ENCODE results near the gene KCNE3.
A peak's percentile ranks its signal among the peaks of the same experiment; 100 is the strongest.

The KCNE3 gene

GRCh38 chr11:74449369-74449931, 17.9 kb downstream of the KCNE3 start:
- H3K27me3 ChIP-seq (replicated peaks): no peaks in the 10 kb centered on the region
- no peak overlapping the region for H3K27ac ChIP-seq
- in situ Hi-C loops (cut with HindIII; ENCODE audit: low pct_ligation_motif_present, low sequenced_read_pairs): loop anchor here (25.0 kb wide), 1 partner anchor 187 kb away; no protein-coding TSS in a partner anchor
- peak; percentile 77 for TF ChIP-seq CTCF (IDR thresholded peaks at IDR 0.05; ENCODE audit: low read depth, low read length, missing control alignments)
- no peak overlapping the region for H3K4me3 ChIP-seq (ENCODE audit: low read depth, low read length)
- peak; percentile 83 for DNase-seq
- H3K36me3 ChIP-seq (replicated peaks): no peaks in the 10 kb centered on the region

- Histone ChIP-seq H3K27ac (no peak overlapping the region), H3K4me3 (ENCODE audit: low read depth, low read length) (no peak overlapping the region), H3K36me3 (replicated peaks) (no peaks in the 10 kb centered on the region), H3K27me3 (replicated peaks) (no peaks in the 10 kb centered on the region)
- no peak for TF ChIP-seq CTCF (IDR thresholded peaks at IDR 0.05; ENCODE audit: low read depth, low read length, missing control alignments)
- in situ Hi-C loops (cut with HindIII; ENCODE audit: low pct_ligation_motif_present, low sequenced_read_pairs): loop anchor here (25.0 kb wide), 1 partner anchor 185 kb away; no protein-coding TSS in a partner anchor
- no peak for DNase-seq
These were observed 19.6 kb downstream of the KCNE3 start for GRCh38 chr11:74447720-74448119.

GRCh38 chr11:74446532-74446938, 20.8 kb downstream of the KCNE3 start:
- DNase-seq: no peak
- in situ Hi-C loops (cut with HindIII; ENCODE audit: low pct_ligation_motif_present, low sequenced_read_pairs): loop anchor here (25.0 kb wide), 1 partner anchor 184 kb away; no protein-coding TSS in a partner anchor
- H3K4me3 ChIP-seq (ENCODE audit: low read depth, low read length): no peak overlapping the region
- H3K36me3 ChIP-seq (replicated peaks): no peaks in the 10 kb centered on the region
- no peak overlapping the region for H3K27ac ChIP-seq
- no peak for TF ChIP-seq CTCF (IDR thresholded peaks at IDR 0.05; ENCODE audit: low read depth, low read length, missing control alignments)
- no peaks in the 10 kb centered on the region for H3K27me3 ChIP-seq (replicated peaks)

- H3K36me3 ChIP-seq (replicated peaks): no peaks in the 10 kb centered on the region
- no peak for DNase-seq
- TF ChIP-seq CTCF (IDR thresholded peaks at IDR 0.05; ENCODE audit: low read depth, low read length, missing control alignments): no peak
- no peaks in the 10 kb centered on the region for H3K27me3 ChIP-seq (replicated peaks)
- H3K27ac ChIP-seq: no peak overlapping the region
- in situ Hi-C loops (cut with HindIII; ENCODE audit: low pct_ligation_motif_present, low sequenced_read_pairs): loop anchor here (25.0 kb wide), 1 partner anchor 182 kb away; no protein-coding TSS in a partner anchor
- H3K4me3 ChIP-seq (ENCODE audit: low read depth, low read length): no peak overlapping the region
These were observed 23.0 kb downstream of the KCNE3 start for GRCh38 chr11:74444173-74444826.

- no peaks in the 10 kb centered on the region for H3K36me3 ChIP-seq (replicated peaks)
- no peak overlapping the region for H3K4me3 ChIP-seq (ENCODE audit: low read depth, low read length)
- no peak overlapping the region for H3K27ac ChIP-seq
- TF ChIP-seq CTCF (IDR thresholded peaks at IDR 0.05; ENCODE audit: low read depth, low read length, missing control alignments): peak; percentile 42
- in situ Hi-C loops (cut with HindIII; ENCODE audit: low pct_ligation_motif_present, low sequenced_read_pairs): loop anchor here (25.0 kb wide), 1 partner anchor 181 kb away; no protein-coding TSS in a partner anchor
- H3K27me3 ChIP-seq (replicated peaks): no peaks in the 10 kb centered on the region
- peak; percentile 14 for DNase-seq
These were observed 24.1 kb downstream of the KCNE3 start for GRCh38 chr11:74443071-74443864.
